RCC 7860 (cell line): ENCODE results near the gene CRACDL.
A peak's percentile ranks its signal among the peaks of the same experiment; 100 is the strongest.

Experiments used
- DNase-seq: peaks from one replicate; pipeline ENCODE4 v3.0.0-alpha.2; 2015; ENCODE audit warnings: low spot score
- FAIRE-seq: peaks from 2 replicates; lab custom pipeline; 2012; peaks lifted over from hg19 to GRCh38; lab: Jason Lieb, UNC

The CRACDL gene

GRCh38 chr2:98786179-98786578 lies 149.8 kb downstream of the CRACDL start:
- DNase-seq: no peak
- no peak for FAIRE-seq

- no peak for FAIRE-seq
- DNase-seq: no peak
Observed at GRCh38 chr2:98782570-98782969, 153.5 kb downstream of the CRACDL start.

- FAIRE-seq (no peak), DNase-seq (no peak)
Observed at GRCh38 chr2:98781822-98782221, 154.2 kb downstream of the CRACDL start.

- FAIRE-seq (no peak), DNase-seq (no peak)
Observed at GRCh38 chr2:98778741-98779483, 157.1 kb downstream of the CRACDL start.

GRCh38 chr2:98778151-98778550 lies 157.9 kb downstream of the CRACDL start:
- FAIRE-seq (no peak), DNase-seq (no peak)

GRCh38 chr2:98777710-98778109 lies 158.3 kb downstream of the CRACDL start:
- FAIRE-seq (no peak), DNase-seq (no peak)

GRCh38 chr2:98777076-98777475 lies 158.9 kb downstream of the CRACDL start:
- DNase-seq: no peak

GRCh38 chr2:98776136-98776535 lies 159.9 kb downstream of the CRACDL start:
- DNase-seq (no peak), FAIRE-seq (no peak)

More at GRCh38 chr2:98777076-98777475, 158.9 kb downstream of the CRACDL start:
- no peak for FAIRE-seq

GRCh38 chr2:98775146-98775986 lies 160.7 kb downstream of the CRACDL start:
- no peak for DNase-seq
- no peak for FAIRE-seq

GRCh38 chr2:98773907-98774306 lies 162.1 kb downstream of the CRACDL start:
- DNase-seq (no peak), FAIRE-seq (no peak)

- FAIRE-seq: peak; percentile 78
Observed at GRCh38 chr2:98773169-98773568, 162.9 kb downstream of the CRACDL start.

GRCh38 chr2:98772536-98772935 lies 163.5 kb downstream of the CRACDL start:
- no peak for DNase-seq
- no peak for FAIRE-seq

More at GRCh38 chr2:98773169-98773568, 162.9 kb downstream of the CRACDL start:
- DNase-seq: peak; percentile 62

GRCh38 chr2:98771721-98772524 lies 164.1 kb downstream of the CRACDL start:
- DNase-seq: peak; percentile 78

GRCh38 chr2:98771264-98771663 lies 164.8 kb downstream of the CRACDL start:
- FAIRE-seq (no peak), DNase-seq (no peak)

More at GRCh38 chr2:98771721-98772524, 164.1 kb downstream of the CRACDL start:
- peak; percentile 82 for FAIRE-seq

- DNase-seq (no peak), FAIRE-seq (no peak)
Observed at GRCh38 chr2:98769784-98770183, 166.2 kb downstream of the CRACDL start.

GRCh38 chr2:98769114-98769476 lies 166.9 kb downstream of the CRACDL start:
- DNase-seq: no peak
- no peak for FAIRE-seq

- peak; percentile 67 for DNase-seq
- FAIRE-seq: peak; percentile 65
Observed at GRCh38 chr2:98768384-98769113, 167.5 kb downstream of the CRACDL start.

- DNase-seq: no peak
Observed at GRCh38 chr2:98764499-98764898, 171.5 kb downstream of the CRACDL start.

GRCh38 chr2:98763209-98763951 lies 172.6 kb downstream of the CRACDL start:
- no peak for FAIRE-seq
- no peak for DNase-seq

More at GRCh38 chr2:98764499-98764898, 171.5 kb downstream of the CRACDL start:
- no peak for FAIRE-seq

GRCh38 chr2:98761909-98762308 lies 174.1 kb downstream of the CRACDL start:
- DNase-seq (no peak), FAIRE-seq (no peak)
